Adrenal gland (tissue), 12 donors: ENCODE data around the gene ZNF488. TPM values are rescaled to one million over a fixed set of nuclear protein-coding genes. Genes with fewer than 3 reads are reported as not detected.

Source experiments
- DNase-seq, 7 donors: peaks; one replicate each; pipeline ENCODE4 v3.0.0-alpha.2; 2019 to 2020
- H3K27ac ChIP-seq, 5 donors: fragments of 200-600 bp; sonication (generic) in 4 of 5; 1 replicate in 3 of 5; 2 replicates in 2 of 5; pipeline versions ENCODE4 v1.5.1 to v1.8.0; 2016 to 2020; ENCODE audit warnings: mild to moderate bottlenecking in 1 of 5
- H3K27me3 ChIP-seq: fragments of 200-600 bp; 2 replicates; pipeline ENCODE4 v1.8.0; 2021
- H3K36me3 ChIP-seq, 2 donors: fragments of 200-600 bp; replicated peaks in 1 of 2; 1 replicate in 1 of 2; 2 replicates in 1 of 2; pipeline versions ENCODE4 v1.5.1 to v1.8.0; 2018 to 2022
- H3K4me1 ChIP-seq, 2 donors: fragments of 200-600 bp; replicated peaks in 1 of 2; 1 replicate in 1 of 2; 2 replicates in 1 of 2; pipeline versions ENCODE4 v1.5.1 to v1.8.0; 2018 to 2021
- H3K4me3 ChIP-seq, 4 donors: fragments of 200-600 bp; sonication (generic) in 3 of 4; one replicate each; pipeline ENCODE4 v1.5.1; 2016 to 2018
- H3K9me3 ChIP-seq, 3 donors: fragments of 200-600 bp; sonication (generic) in 1 of 3; replicated peaks in 1 of 3; 1 replicate in 2 of 3; 2 replicates in 1 of 3; pipeline versions ENCODE4 v1.5.1 to v1.8.0; 2016 to 2021
- POLR2A ChIP-seq, 2 donors: fragments of 450-650 bp; IDR thresholded peaks; one replicate each; pipeline ENCODE4 v1.6.1; 2017; ENCODE audit warnings: antibody characterized with exemption in 2 of 2, mild to moderate bottlenecking in 2 of 2, moderate library complexity in 1 of 2
- WGBS, 4 donors: extraction: QIAGEN DNeasy Blood & Tissue Kit in 2 of 4; methylation state at CpG; one replicate each; pipeline versions ENCODE4 v1.1.5 to v1.1.7; 2013 to 2017; 5-methylcytosine and 5-hydroxymethylcytosine counted together
- intact Hi-C, 2 donors: fragments of 100-400 bp; cut with DNase I; formaldehyde crosslinking; loops; one replicate each; pipeline versions ENCODE4 v1.14.1 to v1.15.0; 2022 to 2023
- polyA plus RNA-seq, 3 donors: library from polyadenylated mRNA; stranded (reverse); fragments of 200-250 nt in 2 of 3; fragments of 350-450 nt in 1 of 3; fragmentation: Illumina TruSeq in 1 of 3; extraction: RNeasy Lipid Tissue Mini Kit (QIAGEN cat#74804) in 1 of 3; gene quantifications; one replicate each; pipeline ENCODE4 v1.2.3, GENCODE V29; 2013 to 2014
- total RNA-seq, 9 donors: library from RNA; depleted of rRNA in 4 of 9; stranded (reverse); fragments of >200 nt in 4 of 9; fragments of 120-200 nt in 1 of 9; fragmentation: NEBNext Ultra II Directional in 1 of 9; extraction: Animal tissue kit (Norgen Biotek cat#: 25700) in 1 of 9; gene quantifications; one replicate each; pipeline versions ENCODE4 v1.1.0 to v1.2.4, GENCODE V29; 2013 to 2023
- TF ChIP-seq, protein P1 (sequence below), 6 experiments: fragments of 450-650 bp in 4 of 6; fragments of 200-600 bp in 2 of 6; sonication (generic) in 1 of 6; IDR thresholded peaks; 1 replicate in 5 of 6; 2 replicates in 1 of 6; pipeline versions ENCODE4 v1.5.1 to v1.8.0; 2016 to 2021; ENCODE audit warnings: antibody characterized with exemption in 6 of 6, mild to moderate bottlenecking in 2 of 6, moderate library complexity in 1 of 6
- donor health status: healthy with polysubstance abuse.
- donor health status: Bipolar disorder and iron deficiency.
- donor health status: DM: yes; HTN: yes; CAD: no.
- donor health status: DM: no; HTN: no; CAD: no.
- donor health status: DM: no; HTN: no; CAD: no.
- donor health status: DM: yes; HTN: yes; CAD: no.

ZNF488 gene
- total and polyA plus RNA-seq, 12 donors = 0.03 to 0.20 (median 0.11) TPM; not detected in 3

DNA sequence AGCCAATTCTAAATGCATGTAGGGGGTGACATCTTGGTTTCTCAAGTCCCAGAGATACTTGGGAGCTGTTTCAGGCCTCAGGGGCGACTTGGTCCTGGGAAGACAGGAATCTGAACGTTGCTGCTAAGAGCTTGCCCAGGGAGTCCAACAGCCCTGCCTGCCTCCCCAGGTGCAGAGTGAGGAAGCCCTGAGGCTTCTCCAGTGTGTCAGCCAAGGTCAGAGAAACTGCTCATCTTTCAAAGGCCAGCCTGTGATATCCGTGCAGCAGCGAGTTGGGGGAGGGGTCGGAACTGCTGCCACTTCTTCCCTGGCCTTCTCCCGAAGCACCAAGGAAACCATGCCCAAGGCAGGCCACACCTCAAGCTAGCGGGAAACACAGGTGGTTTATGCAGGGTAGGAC is 52.1 kb downstream of the ZNF488 start:
- no peak overlapping the region for H3K4me3 ChIP-seq
- intact Hi-C loops = no loop called here
- H3K4me1 ChIP-seq = peaks cover 0 to 4% of the 10 kb centered on the region in 2 donors
- no peaks in the 10 kb centered on the region for H3K36me3 ChIP-seq
- TF ChIP-seq, protein P1, sequence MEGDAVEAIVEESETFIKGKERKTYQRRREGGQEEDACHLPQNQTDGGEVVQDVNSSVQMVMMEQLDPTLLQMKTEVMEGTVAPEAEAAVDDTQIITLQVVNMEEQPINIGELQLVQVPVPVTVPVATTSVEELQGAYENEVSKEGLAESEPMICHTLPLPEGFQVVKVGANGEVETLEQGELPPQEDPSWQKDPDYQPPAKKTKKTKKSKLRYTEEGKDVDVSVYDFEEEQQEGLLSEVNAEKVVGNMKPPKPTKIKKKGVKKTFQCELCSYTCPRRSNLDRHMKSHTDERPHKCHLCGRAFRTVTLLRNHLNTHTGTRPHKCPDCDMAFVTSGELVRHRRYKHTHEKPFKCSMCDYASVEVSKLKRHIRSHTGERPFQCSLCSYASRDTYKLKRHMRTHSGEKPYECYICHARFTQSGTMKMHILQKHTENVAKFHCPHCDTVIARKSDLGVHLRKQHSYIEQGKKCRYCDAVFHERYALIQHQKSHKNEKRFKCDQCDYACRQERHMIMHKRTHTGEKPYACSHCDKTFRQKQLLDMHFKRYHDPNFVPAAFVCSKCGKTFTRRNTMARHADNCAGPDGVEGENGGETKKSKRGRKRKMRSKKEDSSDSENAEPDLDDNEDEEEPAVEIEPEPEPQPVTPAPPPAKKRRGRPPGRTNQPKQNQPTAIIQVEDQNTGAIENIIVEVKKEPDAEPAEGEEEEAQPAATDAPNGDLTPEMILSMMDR (IDR thresholded peaks at IDR 0.05) = no peak
- TF ChIP-seq POLR2A (IDR thresholded peaks at IDR 0.05) = no peak
- no peaks in the 10 kb centered on the region for H3K27me3 ChIP-seq
- no peaks in the 10 kb centered on the region for H3K9me3 ChIP-seq
- 25 to 48% (median 35%) methylated on average over 5 to 7 of the region's 7 CpGs for WGBS, 4 donors
- peak; percentile 29 to 69 (median 47) for DNase-seq
- no peak overlapping the region for H3K27ac ChIP-seq

DNA sequence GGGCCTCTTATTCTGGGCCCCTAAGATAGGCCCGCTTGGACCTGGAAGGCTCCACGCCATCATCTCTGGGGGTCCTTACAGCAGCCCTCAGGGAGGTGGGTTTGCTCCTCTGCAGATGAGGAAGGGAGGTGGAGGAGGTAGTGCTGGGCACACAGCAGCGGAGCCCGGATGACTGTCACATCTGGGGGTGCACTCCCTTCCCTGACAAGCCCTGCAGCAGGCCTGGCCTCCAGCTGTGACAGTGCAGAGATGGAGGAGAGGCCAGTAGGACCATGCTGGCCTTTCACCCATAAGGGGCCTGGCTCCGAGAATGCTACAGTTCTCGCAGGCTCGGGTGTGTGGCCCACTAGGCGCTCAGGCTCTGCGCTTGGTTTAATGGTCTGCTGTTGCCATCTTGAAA is 52.6 kb downstream of the ZNF488 start:
- no peaks in the 10 kb centered on the region for H3K36me3 ChIP-seq
- no peak for DNase-seq
- no peaks in the 10 kb centered on the region for H3K27me3 ChIP-seq
- H3K4me1 ChIP-seq = peaks cover 0 to 4% of the 10 kb centered on the region in 2 donors
- 97 to 100% (median 98%) methylated on average over 3 to 9 of the region's 9 CpGs for WGBS, 4 donors
- intact Hi-C loops = no loop called here
- H3K27ac ChIP-seq = no peak overlapping the region
- no peak for TF ChIP-seq POLR2A (IDR thresholded peaks at IDR 0.05)
- TF ChIP-seq, protein P1 (IDR thresholded peaks at IDR 0.05) = no peak
- no peak overlapping the region for H3K4me3 ChIP-seq
- H3K9me3 ChIP-seq = no peaks in the 10 kb centered on the region

DNA sequence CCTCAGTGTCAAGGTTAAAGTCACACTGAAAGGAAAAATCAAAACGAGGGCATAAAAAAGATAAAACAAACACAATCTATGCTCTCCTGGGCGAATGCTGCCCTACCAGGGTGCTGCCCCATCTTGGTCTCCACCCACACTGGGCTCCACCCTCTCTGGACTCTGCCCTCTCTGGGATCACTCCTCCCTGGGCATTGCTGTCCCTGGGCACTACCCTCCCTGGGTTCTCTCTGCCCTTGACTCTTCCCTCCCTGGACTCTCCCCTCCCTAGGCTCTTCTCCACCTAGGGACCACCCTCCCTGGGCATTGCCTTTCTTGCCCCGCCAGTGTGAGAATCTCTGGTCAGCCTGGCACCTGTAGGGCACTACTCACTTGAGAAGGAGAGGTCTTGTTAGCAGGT is 53.3 kb downstream of the ZNF488 start:
- 63 to 76% (median 65%) methylated on average over 3 of the region's 3 CpGs for WGBS, 4 donors
- Histone ChIP-seq H3K36me3 (no peaks in the 10 kb centered on the region), H3K9me3 (no peaks in the 10 kb centered on the region), H3K4me3 (no peak overlapping the region), H3K4me1 (peaks cover 0 to 4% of the 10 kb centered on the region in 2 donors), H3K27me3 (no peaks in the 10 kb centered on the region), H3K27ac (no peak overlapping the region)
- DNase-seq = peak in 1 of 7 donors; percentile 23
- no peak for TF ChIP-seq POLR2A (IDR thresholded peaks at IDR 0.05)
- TF ChIP-seq, protein P1 (IDR thresholded peaks at IDR 0.05) = no peak
- intact Hi-C loops = no loop called here

DNA sequence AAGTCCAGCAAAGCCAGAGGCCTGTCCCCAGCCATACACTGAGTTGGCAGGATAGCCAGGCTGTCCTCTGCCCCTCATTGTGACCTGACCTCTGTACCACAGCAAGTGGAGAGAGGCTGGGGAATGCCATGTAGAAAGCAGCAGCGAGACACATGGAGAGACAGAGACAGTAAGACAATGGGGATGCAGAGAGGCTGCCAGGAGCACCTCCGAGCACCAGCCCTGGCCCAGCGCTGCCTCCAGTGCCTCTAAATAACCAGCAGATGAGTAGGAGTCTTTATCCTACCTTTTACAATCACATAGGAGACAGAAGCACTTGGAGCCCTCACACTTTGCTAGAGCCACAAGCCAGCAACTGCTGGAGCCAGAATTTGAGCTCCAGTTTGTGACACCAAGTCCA is 53.7 kb downstream of the ZNF488 start:
- no peak overlapping the region for H3K27ac ChIP-seq
- TF ChIP-seq, protein P1 (IDR thresholded peaks at IDR 0.05) = no peak
- no peak for TF ChIP-seq POLR2A (IDR thresholded peaks at IDR 0.05)
- WGBS, 4 donors = 87 to 100% (median 96%) methylated on average over 3 of the region's 3 CpGs
- H3K9me3 ChIP-seq = no peaks in the 10 kb centered on the region
- no peak for DNase-seq
- H3K4me3 ChIP-seq = no peak overlapping the region
- intact Hi-C loops = no loop called here
- no peaks in the 10 kb centered on the region for H3K27me3 ChIP-seq
- peaks cover 0 to 4% of the 10 kb centered on the region in 2 donors for H3K4me1 ChIP-seq
- H3K36me3 ChIP-seq = no peaks in the 10 kb centered on the region
